GM19043 (cell line): ENCODE results near the gene BRINP1.

Source experiments
- ATAC-seq: cut with Tn5 transposase; IDR thresholded peaks from one replicate; pipeline ENCODE4 v1.9.1; 2021; ENCODE audit warnings: low read depth; ENCODE audit not compliant: unreplicated experiment

Gene BRINP1

GRCh38 chr9:119282476-119283077 lies 86.7 kb downstream of the BRINP1 start:
- ATAC-seq: no peak

DNA sequence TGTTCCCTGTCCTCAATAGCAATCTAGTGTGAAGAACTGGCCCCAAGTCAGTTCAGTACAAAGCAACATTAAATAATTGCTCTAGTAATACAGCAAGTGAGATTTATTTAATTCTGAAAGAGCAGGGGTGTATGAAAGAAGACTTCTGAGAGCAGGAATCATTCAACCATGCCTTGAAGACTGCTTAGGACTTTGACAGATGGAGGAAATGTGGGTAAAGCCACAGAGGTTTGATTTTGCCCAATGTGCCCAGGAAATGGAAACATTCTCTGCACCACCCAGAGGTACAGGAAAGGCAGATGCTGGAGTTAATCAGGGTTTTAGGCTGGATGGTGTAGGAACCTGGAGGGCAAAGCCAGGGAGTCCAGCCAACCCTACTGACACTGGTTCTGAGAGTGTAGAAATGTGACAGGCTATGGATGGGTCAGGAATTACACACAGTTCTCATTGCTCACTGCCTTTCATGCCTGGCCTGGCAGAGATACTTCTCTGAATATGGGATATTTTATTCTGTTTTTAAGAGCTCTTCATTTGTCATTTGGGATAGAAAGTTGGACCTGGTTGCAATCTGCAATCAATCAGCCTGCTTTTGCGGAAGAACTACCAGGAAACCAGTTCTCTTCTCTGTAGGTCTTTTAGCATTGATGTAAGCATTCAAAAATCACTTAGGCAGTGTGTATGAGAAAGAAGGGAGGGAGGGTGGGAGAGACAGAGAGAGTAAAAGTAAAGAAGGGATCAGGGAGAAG lies 88.3 kb downstream of the BRINP1 start:
- no peak for ATAC-seq

- no peak for ATAC-seq
Measured at GRCh38 chr9:119278171-119278570, 91.1 kb downstream of the BRINP1 start.

DNA sequence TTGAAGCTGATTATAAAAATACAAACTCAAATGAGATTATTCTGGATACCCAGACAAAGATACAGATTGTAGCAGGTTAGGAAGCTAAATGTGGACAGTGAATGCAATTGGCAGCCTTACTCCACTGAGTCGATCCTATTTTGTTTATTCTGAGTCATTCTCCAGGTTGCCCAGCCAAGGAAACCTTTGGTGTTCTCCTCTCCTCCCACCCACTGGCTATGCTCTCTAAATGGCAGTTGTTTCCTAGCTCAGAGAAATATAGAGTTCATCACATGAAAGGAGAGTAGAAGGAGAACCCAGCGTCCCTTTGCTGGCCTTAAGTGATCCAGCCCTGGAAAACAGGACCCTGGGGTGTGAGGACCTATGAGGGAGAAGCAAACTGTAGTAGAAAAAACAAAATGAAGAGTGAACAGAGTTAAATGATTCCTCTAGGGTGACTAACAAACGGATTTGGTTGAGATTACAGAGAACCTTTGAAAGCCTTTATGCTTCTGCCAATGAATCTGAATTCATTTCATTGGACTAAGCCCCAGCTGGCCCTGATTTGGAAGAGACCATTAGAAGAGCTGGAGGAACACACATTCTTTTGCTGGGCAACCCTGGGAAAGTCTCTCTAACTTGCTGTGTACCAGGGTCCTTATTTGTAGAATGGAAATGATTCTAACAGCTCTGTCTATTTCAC lies 95.1 kb downstream of the BRINP1 start:
- no peak for ATAC-seq

DNA sequence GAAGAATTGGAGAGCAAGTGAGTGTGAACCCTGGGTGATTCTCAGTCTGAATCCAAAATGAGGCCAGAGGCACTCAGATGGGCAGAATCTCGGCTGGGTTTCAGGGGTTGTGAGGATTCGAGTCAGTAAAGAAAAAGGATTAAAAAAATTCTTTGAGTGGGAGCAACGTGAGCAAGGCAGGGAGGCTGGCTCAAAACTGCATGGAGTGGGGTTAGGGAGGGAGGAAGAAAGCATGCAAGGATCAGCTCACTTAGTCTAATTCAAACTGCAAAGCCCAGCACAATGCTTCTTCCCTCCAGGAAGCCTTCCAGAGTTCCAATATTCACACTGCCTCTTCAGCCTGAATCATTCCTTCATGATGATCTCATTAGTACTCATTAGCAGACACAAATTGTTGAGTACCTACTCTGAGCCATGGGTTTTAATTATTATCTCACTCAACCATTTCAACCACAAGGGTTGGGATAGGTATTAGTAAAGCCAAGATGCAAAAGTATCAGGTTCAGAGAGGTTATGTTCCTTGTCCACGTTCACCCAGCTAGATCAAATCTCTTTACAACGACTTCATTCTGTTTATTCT lies 95.8 kb downstream of the BRINP1 start:
- ATAC-seq: no peak

- no peak for ATAC-seq
Measured at GRCh38 chr9:119272500-119273211, 96.6 kb downstream of the BRINP1 start.

- ATAC-seq: no peak
Measured at GRCh38 chr9:119268985-119269384, 100.2 kb downstream of the BRINP1 start.

DNA sequence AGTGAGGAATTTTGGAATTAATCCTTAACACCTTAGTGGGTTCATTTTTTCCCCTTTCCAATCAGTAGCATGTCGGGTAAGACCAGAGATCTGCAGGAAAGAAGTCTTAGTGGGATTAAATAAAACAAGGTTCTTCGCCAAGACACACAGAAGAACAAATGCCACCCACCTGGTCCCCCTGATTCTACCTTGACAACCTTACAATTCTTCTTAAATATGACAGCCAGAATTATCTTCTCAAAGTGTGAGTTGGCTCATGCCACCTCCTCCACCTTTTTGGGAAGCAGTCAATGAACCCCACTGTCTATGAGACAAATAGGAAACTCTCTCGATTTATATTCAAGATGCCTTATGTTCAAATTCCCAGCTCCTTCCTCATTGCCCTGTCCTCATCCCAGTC lies 105.1 kb downstream of the BRINP1 start:
- ATAC-seq: no peak

DNA sequence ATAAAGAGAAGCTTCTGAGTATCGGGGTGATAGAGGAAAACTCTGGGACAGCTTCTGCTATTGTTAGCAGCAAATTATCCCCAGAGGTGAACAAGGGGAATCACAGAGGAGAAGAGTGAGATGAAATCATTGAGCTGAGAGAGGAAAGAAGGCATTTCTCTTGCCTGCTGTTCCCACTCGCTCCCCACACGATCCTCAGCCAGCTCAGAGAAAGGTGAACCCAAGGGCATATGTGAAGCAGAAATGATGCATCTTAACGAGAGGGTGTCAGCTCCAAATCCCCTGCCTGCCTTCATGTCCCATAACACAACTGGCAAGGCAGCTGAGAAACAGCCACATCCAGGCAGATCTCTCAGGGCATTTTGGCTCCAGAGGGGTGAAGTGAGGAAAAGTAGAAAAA lies 111.6 kb downstream of the BRINP1 start:
- no peak for ATAC-seq

DNA sequence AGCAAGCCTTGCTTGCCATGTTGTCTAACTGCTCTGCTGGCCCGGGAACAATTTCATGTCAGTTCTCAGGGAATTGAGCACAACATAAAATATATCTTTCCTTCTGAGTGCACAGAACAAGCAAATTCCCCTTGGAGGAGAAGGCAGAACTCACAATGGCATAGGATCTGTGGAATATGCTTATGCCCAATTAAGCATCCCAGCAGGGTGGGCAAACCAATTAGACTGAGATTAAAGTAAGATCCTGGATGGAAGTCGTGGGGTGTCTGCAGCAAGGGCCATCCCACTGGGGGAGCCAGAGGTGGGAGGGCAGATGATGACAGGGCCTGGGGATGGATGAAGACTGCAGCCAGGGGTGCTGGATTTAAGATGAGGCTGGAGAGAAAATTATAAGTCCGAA lies 114.1 kb downstream of the BRINP1 start:
- no peak for ATAC-seq

DNA sequence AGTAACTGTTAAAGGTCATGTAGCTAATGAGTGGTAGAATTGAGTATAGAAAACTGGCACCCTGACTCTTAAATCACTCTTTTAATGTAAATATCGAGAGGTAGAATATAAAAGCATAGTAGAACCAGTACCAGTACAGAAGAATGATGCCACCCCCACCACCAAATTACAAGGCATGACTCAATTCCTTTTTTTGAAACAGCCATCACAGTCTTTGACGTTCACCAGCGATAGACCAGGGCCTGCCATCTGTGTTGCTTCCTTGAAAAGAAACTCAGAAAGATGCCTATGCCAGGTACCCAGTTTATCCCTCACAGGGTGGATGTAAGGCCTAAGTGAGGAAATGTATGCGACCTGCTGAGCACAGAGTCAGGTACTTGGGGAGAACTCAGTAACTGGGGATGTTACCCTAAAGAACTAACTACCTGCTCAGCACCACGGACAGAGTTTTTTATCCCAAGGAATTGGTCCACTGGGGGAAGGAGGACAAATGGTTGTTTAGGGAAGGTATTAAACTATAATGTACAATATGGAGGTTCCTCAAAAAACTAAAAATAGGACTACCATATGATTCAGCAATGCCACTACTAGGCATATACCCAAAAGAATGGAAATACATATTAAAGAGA lies 116.5 kb downstream of the BRINP1 start:
- no peak for ATAC-seq

DNA sequence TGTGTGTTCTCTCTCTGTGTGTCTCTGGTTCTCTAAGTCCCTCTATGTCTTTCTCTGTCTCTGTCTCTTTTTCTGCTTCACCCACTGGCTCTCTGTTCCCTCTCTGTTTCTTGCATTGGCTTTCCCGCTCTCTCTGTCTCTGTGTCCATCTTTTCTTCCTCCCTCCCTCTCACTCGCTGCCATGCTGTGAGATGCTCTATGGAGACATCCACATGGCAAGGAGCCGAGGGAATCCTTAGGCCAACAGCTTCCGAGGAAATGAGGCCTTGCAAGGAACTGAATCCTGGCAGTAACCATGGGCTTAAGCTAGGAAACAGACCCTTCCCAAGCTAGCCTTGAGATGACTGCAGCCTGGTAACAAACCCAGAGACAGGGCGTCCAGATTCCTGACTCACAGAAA lies 117.3 kb downstream of the BRINP1 start:
- no peak for ATAC-seq

- ATAC-seq: no peak
Measured at GRCh38 chr9:119250730-119251129, 118.5 kb downstream of the BRINP1 start.

DNA sequence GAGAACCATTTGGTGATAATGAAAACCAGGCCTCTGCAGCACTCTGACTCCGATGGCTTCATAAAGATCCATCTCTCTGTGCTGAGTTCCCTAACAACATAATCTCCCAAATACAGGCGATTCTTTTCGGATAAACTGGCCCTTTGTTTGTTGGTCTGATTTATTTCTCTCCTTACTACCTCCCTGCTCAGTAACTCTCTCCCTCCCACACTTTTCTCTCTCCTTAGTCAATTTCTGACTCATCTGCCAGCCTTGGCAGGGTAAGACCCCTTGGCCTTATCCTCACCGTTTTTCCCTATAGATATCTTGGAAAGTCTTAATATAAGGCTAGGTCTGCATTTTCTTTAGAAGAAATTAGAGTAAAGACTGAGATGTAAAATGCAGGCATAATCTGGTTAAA lies 128.7 kb downstream of the BRINP1 start:
- no peak for ATAC-seq

DNA sequence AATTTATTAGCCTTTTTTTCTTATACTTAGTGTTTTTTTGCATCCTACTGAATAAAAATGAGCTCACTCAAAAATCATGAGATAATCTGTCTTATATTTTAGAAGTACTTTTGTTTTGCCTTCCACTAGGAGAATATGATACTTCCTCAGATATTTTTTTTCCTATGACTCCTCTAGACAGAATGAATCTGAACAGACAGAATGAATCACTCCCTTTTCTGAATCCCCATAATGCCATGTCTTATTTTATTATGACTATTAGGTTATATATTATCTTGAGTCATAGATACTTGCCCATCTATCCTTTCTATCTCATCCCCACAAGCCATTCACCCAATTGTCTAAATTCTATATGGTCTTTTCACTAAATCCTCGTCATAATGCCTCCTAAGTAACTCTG lies 134.6 kb downstream of the BRINP1 start:
- ATAC-seq: no peak

DNA sequence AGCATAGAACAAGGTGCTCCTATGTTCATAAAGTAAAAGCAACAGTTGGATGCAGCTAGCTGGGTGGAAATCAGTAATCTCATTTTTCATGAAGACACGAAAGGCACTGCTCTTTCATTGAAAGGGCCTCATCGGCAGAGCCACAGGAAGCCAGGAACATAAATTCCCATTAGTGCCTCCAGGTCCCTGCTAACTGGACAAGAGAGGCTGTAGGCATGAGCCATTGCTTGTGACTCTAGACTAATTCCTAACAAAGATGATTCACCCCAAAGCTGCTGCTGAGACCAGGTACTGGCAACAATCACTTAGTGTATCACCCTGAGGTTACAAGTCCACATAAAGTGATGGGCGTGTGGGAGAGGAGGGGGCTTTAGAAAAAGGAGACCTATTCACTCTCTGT lies 141.8 kb downstream of the BRINP1 start:
- ATAC-seq: no peak

DNA sequence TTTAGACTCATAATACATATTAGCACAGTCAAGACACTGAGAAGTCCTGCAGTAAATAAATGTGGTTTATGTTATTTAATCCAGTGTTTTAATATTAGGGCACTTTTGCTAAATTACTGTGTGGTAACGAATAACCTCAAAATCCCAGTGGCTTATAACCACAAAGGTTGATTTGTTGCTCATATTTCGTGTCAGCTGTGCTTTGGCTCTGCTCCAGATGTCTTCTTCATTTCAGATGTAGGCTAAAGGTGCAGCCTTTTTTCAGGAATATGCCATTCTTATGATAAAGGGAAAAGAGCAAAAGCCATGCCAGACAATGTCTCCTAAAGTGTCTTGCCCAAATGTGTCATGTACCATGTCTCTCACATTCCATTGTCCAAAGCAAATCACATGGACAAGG lies 144.8 kb downstream of the BRINP1 start:
- no peak for ATAC-seq

DNA sequence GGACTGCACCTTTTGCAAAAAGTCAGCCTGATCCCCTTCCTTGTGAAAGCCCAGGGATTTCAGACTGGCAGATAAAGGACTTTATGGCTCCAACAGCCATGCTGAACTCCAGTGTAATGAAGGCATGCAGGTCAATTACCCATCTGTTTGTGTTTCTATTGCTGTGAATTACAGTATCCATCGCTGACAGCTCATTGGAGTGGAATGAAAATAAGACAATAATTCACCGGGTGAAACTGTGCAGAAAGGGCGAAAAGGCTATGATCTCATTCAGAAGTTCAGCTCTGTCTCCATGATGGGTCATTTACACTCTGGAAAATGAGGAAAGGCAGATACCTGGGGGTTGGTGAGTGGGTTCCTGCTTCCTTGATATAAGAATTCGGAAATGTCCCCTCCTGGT lies 148.0 kb downstream of the BRINP1 start:
- no peak for ATAC-seq

GRCh38 chr9:119218293-119218692 lies 150.9 kb downstream of the BRINP1 start:
- ATAC-seq: no peak

DNA sequence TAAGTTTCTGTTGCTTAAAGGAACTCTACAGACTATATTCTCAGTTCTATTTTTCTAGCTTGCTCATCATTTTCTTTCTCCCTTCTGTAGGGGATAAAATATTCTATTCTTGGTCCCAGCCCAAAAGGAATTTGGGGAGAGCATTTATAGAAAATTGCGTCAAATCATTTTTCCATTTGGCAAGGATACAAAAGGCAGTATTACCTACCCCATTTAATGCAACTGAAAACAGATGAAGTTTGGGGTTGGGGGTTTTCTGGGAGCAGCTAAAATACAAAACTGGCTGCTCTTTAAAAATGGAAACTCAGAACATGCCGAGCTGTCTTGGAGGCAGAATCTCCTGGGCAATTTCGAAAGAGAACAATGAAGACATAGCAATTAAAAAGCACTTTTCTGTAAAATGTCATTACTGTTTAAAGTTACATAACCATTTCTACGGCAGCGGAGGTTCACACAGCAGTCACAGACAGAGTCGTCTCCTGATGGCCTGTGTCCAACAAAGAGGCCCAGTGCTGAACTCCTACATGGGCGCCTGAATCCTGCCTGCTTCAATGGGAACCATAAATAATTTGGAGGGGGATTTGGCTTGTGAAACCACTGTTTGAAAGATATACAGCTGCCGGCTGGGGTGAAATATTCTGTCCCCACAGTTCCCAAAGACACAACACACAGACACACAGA lies 152.4 kb downstream of the BRINP1 start:
- ATAC-seq: no peak
